Thymus (tissue), 11 donors: Measurements from ENCODE around the gene RNF151. TPM values are rescaled to one million over a fixed set of nuclear protein-coding genes. Genes with fewer than 3 reads are reported as not detected.

ENCODE experiments used
- DNase-seq, 9 donors: peaks; one replicate each; pipeline ENCODE4 v3.0.0-alpha.2; 2013; ENCODE audit warnings: low spot score in 9 of 9, low read depth in 6 of 9, missing footprints in 1 of 9
- H3K27ac ChIP-seq, 2 donors: one replicate each; pipeline ENCODE4 v1.5.1; 2013; ENCODE audit warnings: control low read depth in 1 of 2, low read depth in 1 of 2, low read length in 1 of 2, mild to moderate bottlenecking in 1 of 2, moderate library complexity in 1 of 2
- H3K27me3 ChIP-seq, 2 donors: one replicate each; pipeline ENCODE4 v1.5.1; 2013; ENCODE audit warnings: low read length in 1 of 2; ENCODE audit not compliant: control insufficient read depth in 2 of 2, insufficient read depth in 1 of 2
- H3K36me3 ChIP-seq, 2 donors: one replicate each; pipeline ENCODE4 v1.5.1; 2013; ENCODE audit warnings: low read length in 1 of 2, mild to moderate bottlenecking in 1 of 2, moderate library complexity in 1 of 2; ENCODE audit not compliant: control insufficient read depth in 2 of 2, insufficient read depth in 2 of 2
- H3K4me1 ChIP-seq, 2 donors: one replicate each; pipeline ENCODE4 v1.5.1; 2013; ENCODE audit warnings: low read length in 2 of 2; ENCODE audit not compliant: control insufficient read depth in 2 of 2, insufficient read depth in 2 of 2
- H3K4me3 ChIP-seq, 2 donors: one replicate each; pipeline ENCODE4 v1.5.1; 2013; ENCODE audit warnings: low read length in 2 of 2, control low read depth in 1 of 2, mild to moderate bottlenecking in 1 of 2
- H3K9me3 ChIP-seq, 2 donors: one replicate each; pipeline ENCODE4 v1.5.1; 2013; ENCODE audit warnings: low read length in 1 of 2, mild to moderate bottlenecking in 1 of 2; ENCODE audit not compliant: control insufficient read depth in 2 of 2, insufficient read depth in 1 of 2
- WGBS: extraction: QIAGEN DNeasy Blood & Tissue Kit; methylation state at CpG from one replicate; pipeline ENCODE4 v1.1.7; 2013; 5-methylcytosine and 5-hydroxymethylcytosine counted together
- polyA plus RNA-seq: library from polyadenylated mRNA; stranded (reverse); fragments of 200-250 nt; gene quantifications from one replicate; pipeline ENCODE4 v1.2.3, GENCODE V29; 2013
- total RNA-seq: library from RNA; stranded (reverse); fragments of 120-200 nt; gene quantifications from one replicate; pipeline ENCODE4 v1.2.4, GENCODE V29; 2013
- donor health status: healthy.

The RNF151 gene
- total and polyA plus RNA-seq, 2 donors, result 0.82 TPM; not detected in 1

DNA sequence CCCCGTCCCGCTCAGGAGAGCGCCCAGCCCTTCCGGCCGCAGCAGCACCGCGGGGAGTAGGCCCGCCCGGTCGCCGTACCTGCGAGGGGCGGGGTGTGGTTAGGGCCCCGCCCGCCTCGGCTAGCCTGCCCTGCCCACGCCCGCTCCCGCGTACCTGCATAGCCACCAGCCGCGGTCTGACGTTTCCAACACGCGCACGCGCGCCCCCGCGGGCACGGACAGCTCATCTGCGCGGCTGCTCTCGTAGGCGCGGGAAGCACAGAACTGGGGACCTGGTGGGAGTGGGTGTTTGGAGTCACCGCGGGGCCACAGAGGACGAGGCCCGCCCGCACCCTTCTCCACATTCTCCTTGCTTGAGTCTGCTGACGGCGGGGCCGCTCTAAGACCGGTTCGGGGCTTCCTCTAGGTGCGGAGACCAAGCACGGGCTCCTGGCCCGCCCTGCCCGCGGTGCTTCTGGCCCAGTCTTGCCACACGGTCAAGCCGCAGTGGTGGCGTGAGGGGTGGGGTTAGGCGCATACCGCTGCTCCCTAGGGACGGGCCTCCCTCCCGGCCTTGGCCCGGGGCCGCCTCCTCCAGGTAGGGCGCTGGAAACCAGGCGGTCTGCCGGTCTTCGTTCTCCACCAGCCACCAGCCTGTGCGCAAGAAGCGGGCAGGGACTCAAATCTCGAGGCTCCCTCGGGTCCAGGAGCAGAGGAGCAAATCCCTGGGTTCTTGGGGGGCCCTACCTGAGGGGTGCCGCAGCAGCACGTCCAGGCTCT is 12.8 kb downstream of the RNF151 start:
- Histone ChIP-seq H3K36me3 (peaks cover 39 to 45% of the 10 kb centered on the region in 2 donors), H3K9me3 (peaks cover 2 to 25% of the 10 kb centered on the region in 2 donors), H3K4me3 (no peak overlapping the region), H3K4me1 (peaks cover 6 to 11% of the 10 kb centered on the region in 2 donors), H3K27me3 (peaks cover 52 to 59% of the 10 kb centered on the region in 2 donors), H3K27ac (no peak overlapping the region)
- 39% methylated on average over 70 of the region's 70 CpGs for whole genome bisulfite sequencing
- no peak for DNase-seq

DNA sequence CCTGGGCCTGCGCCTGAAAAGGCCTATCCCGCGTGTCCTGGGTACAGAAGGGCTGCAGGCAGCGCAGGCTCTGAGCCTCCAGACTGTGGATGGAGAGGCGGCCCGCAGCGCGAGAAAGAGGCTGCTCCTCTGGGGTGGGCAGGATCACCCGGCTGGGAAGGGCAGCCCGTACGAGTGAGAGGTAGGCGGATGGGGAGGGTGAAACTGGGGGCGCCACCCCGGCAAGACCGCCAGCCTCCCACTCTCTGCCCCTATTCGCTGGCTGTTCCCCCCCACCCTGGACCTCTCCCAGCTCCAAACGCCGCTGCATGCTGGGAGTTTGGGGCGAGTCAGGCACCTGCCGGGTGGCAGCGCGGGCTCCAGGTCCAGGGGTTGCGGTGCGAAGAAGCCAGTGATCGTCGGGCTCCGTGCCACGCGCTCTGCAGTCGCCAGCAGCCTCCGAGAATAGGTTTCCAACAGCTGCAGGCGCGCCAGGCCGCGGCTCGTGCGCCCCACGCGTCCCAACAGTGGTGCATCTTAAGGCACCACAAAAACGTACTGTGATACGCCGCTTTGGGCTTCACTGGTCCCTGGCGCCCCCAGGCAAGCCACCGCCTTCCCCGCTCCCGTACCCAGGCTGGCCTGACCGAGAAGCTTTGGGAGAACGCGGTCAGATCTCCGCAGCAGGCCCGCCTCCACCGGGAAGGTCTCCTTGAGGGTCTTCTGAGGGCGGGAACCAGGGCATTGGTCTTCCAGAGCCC is 13.5 kb downstream of the RNF151 start:
- Histone ChIP-seq H3K27ac (no peak overlapping the region), H3K36me3 (peaks cover 34 to 38% of the 10 kb centered on the region in 2 donors), H3K4me1 (peaks cover 10 to 19% of the 10 kb centered on the region in 2 donors), H3K4me3 (no peak overlapping the region), H3K27me3 (peaks cover 52 to 66% of the 10 kb centered on the region in 2 donors), H3K9me3 (peaks cover 2 to 25% of the 10 kb centered on the region in 2 donors)
- 11% methylated on average over 53 of the region's 53 CpGs for WGBS
- no peak for DNase-seq

DNA sequence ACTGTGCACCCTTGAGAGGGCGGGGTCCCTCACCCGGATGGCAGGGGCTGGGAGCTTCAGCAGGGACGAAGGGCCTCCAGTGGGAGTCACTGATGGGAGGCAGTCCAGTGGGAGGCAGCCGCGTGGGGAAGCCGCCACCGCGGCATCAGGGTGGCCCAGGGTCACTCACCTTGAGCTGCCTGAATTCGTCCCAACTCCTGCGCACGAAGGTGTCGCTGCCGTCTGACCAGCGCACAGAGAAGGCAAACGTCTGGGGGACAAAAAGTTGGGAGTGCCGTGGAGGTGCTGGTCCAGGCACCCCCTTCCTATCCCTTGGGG is 14.1 kb downstream of the RNF151 start:
- Histone ChIP-seq H3K27ac (no peak overlapping the region), H3K4me1 (peaks cover 10 to 22% of the 10 kb centered on the region in 2 donors), H3K9me3 (peaks cover 2 to 25% of the 10 kb centered on the region in 2 donors), H3K27me3 (peaks cover 52 to 66% of the 10 kb centered on the region in 2 donors), H3K4me3 (no peak overlapping the region), H3K36me3 (peaks cover 29 to 33% of the 10 kb centered on the region in 2 donors)
- WGBS, result 35% methylated on average over 16 of the region's 16 CpGs
- no peak for DNase-seq

DNA sequence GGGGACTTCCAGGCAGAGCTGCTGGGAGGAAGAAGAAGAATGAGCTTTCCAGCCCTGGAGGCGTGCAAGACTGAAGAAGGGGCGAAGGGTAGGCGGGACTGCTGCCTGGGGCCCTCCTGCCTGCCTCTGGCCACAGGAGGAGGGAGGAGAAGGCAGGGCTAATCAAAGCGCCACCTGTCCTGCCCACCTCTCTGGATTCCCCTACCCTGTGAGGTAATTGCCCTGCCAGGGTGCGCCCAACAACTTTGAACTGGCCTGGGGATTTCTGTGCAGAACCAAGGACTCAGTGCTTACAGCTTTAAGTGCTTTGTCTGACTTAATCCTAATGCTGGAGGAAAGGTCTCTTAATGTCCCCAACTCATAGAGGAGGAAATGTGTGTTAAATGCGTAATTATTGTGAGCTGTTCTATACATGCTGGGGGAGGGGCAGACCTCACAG is 14.8 kb downstream of the RNF151 start, which contains the start of gene NOXO1:
NOXO1 (minus strand) TSS at position 72 of the 439 bp plus-strand sequence. CDS start 290 bp downstream, outside the sequence.
- 44% methylated on average over 6 of the region's 6 CpGs for WGBS
- Histone ChIP-seq H3K4me1 (peaks cover 10 to 22% of the 10 kb centered on the region in 2 donors), H3K36me3 (peaks cover 28 to 33% of the 10 kb centered on the region in 2 donors), H3K9me3 (peaks cover 2 to 25% of the 10 kb centered on the region in 2 donors), H3K27me3 (peaks cover 52 to 66% of the 10 kb centered on the region in 2 donors), H3K27ac (no peak within 1 kb of the TSS), H3K4me3 (no peak within 1 kb of the TSS)
- DNase-seq, result no peak

DNA sequence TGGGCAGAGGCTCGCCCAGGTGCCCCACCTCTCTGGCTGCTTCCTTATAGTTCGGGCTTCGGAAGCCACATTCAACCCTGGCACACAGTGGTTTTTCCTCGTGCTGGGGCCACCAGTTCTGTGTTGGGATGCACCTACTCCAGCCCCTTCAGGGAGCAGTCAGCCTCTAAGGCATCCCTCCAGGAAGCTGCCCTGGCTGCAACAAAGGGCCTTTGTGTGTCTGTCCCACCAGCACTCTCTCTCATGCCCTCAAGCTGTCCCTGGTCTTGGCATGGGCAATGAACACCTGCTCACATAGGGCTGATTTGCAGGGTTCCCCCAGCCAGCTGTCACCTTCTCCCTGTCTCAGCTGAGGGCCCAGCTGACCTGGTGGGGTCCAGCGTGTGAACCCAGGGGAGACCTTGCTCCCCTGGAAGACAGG is 15.4 kb downstream of the RNF151 start:
- DNase-seq, result no peak
- H3K4me1 ChIP-seq, result peaks cover 10 to 22% of the 10 kb centered on the region in 2 donors
- no peak overlapping the region for H3K4me3 ChIP-seq
- H3K27me3 ChIP-seq, result peaks cover 52 to 70% of the 10 kb centered on the region in 2 donors
- H3K9me3 ChIP-seq, result peaks cover 2 to 25% of the 10 kb centered on the region in 2 donors
- WGBS, result 75% methylated on average over 5 of the region's 5 CpGs
- H3K27ac ChIP-seq, result no peak overlapping the region
- peaks cover 25 to 27% of the 10 kb centered on the region in 2 donors for H3K36me3 ChIP-seq

DNA sequence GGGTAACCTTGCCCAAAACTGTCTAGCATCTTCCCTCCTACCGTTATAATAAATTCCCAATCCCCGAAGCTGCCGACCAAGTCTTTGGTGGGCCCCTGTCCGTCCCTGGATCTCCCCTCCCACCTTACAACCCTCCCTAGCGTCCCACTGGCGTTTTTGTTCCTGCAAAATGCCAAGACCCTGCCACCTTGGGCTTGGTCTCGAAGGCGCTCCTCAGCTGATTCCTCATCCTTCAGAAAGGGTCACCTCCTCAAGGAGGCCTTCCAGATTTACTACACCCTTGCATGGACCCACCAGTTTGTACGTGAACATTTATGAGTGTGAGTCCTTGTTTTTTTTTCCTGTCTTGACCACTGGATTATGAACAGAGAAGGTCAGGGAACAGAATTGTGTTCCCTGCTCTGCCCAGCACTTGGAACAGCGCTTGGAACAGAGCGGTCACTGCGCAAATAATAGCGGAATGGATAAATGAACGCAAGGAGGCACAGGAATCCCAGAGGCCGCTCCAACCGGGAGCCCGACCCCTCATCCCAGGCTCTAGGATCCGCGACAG is 16.4 kb downstream of the RNF151 start:
- Histone ChIP-seq H3K4me3 (peak overlapping the region in 1 of 2 donors; percentile 80), H3K36me3 (peaks cover 16 to 17% of the 10 kb centered on the region in 2 donors), H3K4me1 (peaks cover 10 to 22% of the 10 kb centered on the region in 2 donors), H3K27me3 (peaks cover 60 to 78% of the 10 kb centered on the region in 2 donors), H3K9me3 (peaks cover 2 to 25% of the 10 kb centered on the region in 2 donors), H3K27ac (no peak overlapping the region)
- WGBS, result 28% methylated on average over 19 of the region's 19 CpGs
- DNase-seq, result no peak

DNA sequence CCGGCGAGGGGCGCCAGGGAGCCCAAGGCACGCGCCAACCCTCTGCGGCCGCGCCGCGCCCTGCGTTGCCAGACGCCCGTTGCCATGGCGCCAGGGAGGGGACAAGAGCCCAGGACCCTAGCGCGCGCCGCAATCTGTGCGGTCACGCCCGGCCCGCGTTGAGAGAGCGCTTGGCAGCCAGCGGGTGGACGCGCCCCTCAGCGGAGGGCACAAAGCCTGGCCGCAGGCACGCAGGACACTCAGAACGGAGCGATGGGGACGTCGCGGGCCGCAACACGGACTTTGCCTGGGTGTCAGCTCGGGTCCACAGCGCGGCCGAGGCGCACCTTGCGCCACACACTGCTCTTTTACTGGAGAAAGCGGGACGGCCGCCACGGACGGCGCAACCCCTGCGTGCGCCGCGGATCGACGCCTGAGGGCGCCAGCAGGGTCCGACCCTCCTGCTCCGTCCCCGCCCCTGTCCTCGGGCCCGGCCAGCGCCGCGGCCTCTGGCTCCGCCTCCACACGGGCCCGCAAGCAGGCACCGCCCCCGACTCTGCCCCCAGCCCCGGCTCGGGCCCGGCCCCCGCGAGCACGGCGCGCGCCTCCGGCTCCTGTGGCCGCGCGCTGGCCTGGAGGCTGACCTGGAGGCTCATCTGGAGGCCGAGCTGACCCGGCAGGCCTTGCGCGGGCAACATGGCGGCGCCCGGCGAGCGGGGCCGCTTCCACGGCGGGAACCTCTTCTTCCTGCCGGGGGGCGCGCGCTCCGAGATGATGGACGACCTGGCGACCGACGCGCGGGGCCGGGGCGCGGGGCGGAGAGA is 17.1 kb downstream of the RNF151 start, which contains the start of gene GFER:
GFER (plus strand) TSS at position 650 of the 803 bp plus-strand sequence; CDS start at position 676, 26 bp downstream.
- peak within 1 kb of the TSS; percentile 47 to 80 for H3K4me3 ChIP-seq
- WGBS, result under 1% methylated on average over 109 of the region's 109 CpGs
- peaks cover 10% of the 10 kb centered on the region in 2 donors for H3K36me3 ChIP-seq
- H3K4me1 ChIP-seq, result peaks cover 10 to 22% of the 10 kb centered on the region in 2 donors
- peak within 1 kb of the TSS in 1 of 2 donors; percentile 54 for H3K27ac ChIP-seq
- peak in 2 of 9 donors; percentile 41 to 64 for DNase-seq
- H3K27me3 ChIP-seq, result peaks cover 61 to 78% of the 10 kb centered on the region in 2 donors
- H3K9me3 ChIP-seq, result peaks cover 2 to 26% of the 10 kb centered on the region in 2 donors
